DND-41 (cell line): ENCODE measurements around the gene ARL14EP.

Experiments
- ATAC-seq: fragments of 200-7000 bp; cut with Tn5 transposase; 3 replicates; pipeline ENCODE4 v1.9.1; 2021; ENCODE audit warnings: low read depth; ENCODE audit not compliant: insufficient read depth
- DNase-seq: peaks from one replicate; pipeline ENCODE4 v3.0.0-alpha.2; 2020
- H2AFZ ChIP-seq: 2 replicates; pipeline ENCODE4 v1.6.0; 2012; ENCODE audit warnings: low read depth, low read length
- H3K27ac ChIP-seq: 2 replicates; pipeline ENCODE4 v1.5.1; 2012; ENCODE audit warnings: low read length, inconsistent platforms
- H3K27me3 ChIP-seq: fragments of 200-600 bp; sonication (generic); 2 replicates; pipeline ENCODE4 v1.6.0; 2012; ENCODE audit warnings: low read length, mild to moderate bottlenecking, inconsistent platforms; ENCODE audit not compliant: insufficient read depth, poor library complexity
- H3K36me3 ChIP-seq: 2 replicates; pipeline ENCODE4 v1.5.1; 2012; ENCODE audit warnings: low read length, inconsistent platforms; ENCODE audit not compliant: insufficient read depth
- H3K4me1 ChIP-seq: 2 replicates; pipeline ENCODE4 v1.5.1; 2012; ENCODE audit warnings: mild to moderate bottlenecking, low read length; ENCODE audit not compliant: insufficient read depth
- H3K4me2 ChIP-seq: 2 replicates; pipeline ENCODE4 v1.6.0; 2012; ENCODE audit warnings: mild to moderate bottlenecking, moderate library complexity, low read length, inconsistent platforms; ENCODE audit not compliant: insufficient read depth
- H3K4me3 ChIP-seq, 2 experiments: fragments of 200-600 bp in 1 of 2; shearing (Covaris generic) in 1 of 2; 2 replicates each; pipeline ENCODE4 v1.5.1; 2012 to 2016; ENCODE audit warnings: inconsistent platforms in 2 of 2, low read length in 2 of 2, mild to moderate bottlenecking in 2 of 2, low read depth in 1 of 2, moderate library complexity in 1 of 2
- H3K79me2 ChIP-seq: 2 replicates; pipeline ENCODE4 v1.6.0; 2012; ENCODE audit warnings: low read length, inconsistent platforms; ENCODE audit not compliant: insufficient read depth
- H3K9ac ChIP-seq: 2 replicates; pipeline ENCODE4 v1.6.0; 2012; ENCODE audit warnings: low read depth, mild to moderate bottlenecking, inconsistent platforms, low read length, moderate library complexity
- H3K9me3 ChIP-seq: 2 replicates; pipeline ENCODE4 v1.5.1; 2012; ENCODE audit warnings: low read length, moderate library complexity, mild to moderate bottlenecking, inconsistent platforms; ENCODE audit not compliant: insufficient read depth, severe bottlenecking
- H4K20me1 ChIP-seq: 2 replicates; pipeline ENCODE4 v1.6.0; 2012; ENCODE audit warnings: low read length; ENCODE audit not compliant: insufficient read depth
- EZH2 ChIP-seq: IDR thresholded peaks from 3 replicates; pipeline ENCODE4 v1.6.1; 2012; ENCODE audit warnings: borderline replicate concordance, low read depth, mild to moderate bottlenecking, moderate library complexity, low read length, inconsistent platforms; ENCODE audit not compliant: severe bottlenecking
- TF ChIP-seq, protein P1 (sequence below): IDR thresholded peaks from 2 replicates; pipeline ENCODE4 v1.5.1; 2012; ENCODE audit warnings: borderline replicate concordance, low read length, moderate library complexity, mild to moderate bottlenecking; ENCODE audit not compliant: poor library complexity, severe bottlenecking; ENCODE audit errors: extremely low read depth

ARL14EP gene

DNA sequence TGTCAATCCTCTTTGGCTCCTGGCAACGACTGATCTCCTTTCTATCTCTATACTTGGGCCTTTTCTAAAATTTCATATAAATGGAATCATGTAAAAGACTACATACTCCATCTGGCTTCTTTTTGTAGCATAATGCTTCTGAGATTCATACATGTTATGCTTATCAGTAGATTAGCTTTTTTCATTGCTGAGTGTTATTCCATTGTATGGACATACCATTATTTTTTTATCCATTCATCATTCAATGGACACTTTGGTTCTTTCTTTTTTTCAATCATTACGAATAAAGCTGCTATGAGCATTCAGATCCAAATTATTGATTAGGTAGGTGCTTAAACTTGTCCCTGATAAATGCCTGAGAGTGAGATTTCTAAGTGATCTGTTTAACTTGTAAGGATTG, 11.7 kb upstream of the ARL14EP start:
- no peak for TF ChIP-seq EZH2
- TF ChIP-seq, protein P1, sequence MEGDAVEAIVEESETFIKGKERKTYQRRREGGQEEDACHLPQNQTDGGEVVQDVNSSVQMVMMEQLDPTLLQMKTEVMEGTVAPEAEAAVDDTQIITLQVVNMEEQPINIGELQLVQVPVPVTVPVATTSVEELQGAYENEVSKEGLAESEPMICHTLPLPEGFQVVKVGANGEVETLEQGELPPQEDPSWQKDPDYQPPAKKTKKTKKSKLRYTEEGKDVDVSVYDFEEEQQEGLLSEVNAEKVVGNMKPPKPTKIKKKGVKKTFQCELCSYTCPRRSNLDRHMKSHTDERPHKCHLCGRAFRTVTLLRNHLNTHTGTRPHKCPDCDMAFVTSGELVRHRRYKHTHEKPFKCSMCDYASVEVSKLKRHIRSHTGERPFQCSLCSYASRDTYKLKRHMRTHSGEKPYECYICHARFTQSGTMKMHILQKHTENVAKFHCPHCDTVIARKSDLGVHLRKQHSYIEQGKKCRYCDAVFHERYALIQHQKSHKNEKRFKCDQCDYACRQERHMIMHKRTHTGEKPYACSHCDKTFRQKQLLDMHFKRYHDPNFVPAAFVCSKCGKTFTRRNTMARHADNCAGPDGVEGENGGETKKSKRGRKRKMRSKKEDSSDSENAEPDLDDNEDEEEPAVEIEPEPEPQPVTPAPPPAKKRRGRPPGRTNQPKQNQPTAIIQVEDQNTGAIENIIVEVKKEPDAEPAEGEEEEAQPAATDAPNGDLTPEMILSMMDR: no peak
- H3K4me2 ChIP-seq: no peak overlapping the region
- no peaks in the 10 kb centered on the region for H3K27me3 ChIP-seq
- no peaks in the 10 kb centered on the region for H3K9me3 ChIP-seq
- no peaks in the 10 kb centered on the region for H3K79me2 ChIP-seq
- no peaks in the 10 kb centered on the region for H3K4me1 ChIP-seq
- no peaks in the 10 kb centered on the region for H3K36me3 ChIP-seq
- H2AFZ ChIP-seq: no peak overlapping the region
- no peak for ATAC-seq
- no peak overlapping the region for H3K4me3 ChIP-seq
- H3K9ac ChIP-seq: no peak overlapping the region
- DNase-seq: no peak
- H3K27ac ChIP-seq: no peak overlapping the region
- H4K20me1 ChIP-seq: no peaks in the 10 kb centered on the region

DNA sequence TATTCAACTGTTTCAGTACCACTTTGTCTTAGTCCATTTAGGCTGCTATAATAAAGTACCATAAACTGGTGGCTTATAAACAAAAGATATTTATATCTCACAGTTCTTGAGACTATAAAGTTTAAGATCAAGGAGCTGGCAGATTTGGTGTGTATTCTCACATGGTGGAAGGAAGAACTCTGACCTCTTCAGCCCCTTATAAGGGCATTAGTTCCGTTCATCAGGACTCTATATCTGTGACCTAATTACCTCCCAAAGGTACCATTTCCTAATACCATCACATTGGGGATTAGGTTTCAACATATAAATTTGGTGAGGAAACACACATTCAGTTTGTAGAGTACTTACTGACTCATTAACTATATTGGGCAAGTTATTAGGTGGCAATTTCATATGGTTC, 10.7 kb upstream of the ARL14EP start:
- Histone ChIP-seq H4K20me1 (no peaks in the 10 kb centered on the region), H3K9me3 (no peaks in the 10 kb centered on the region), H3K79me2 (no peaks in the 10 kb centered on the region), H3K9ac (no peak overlapping the region), H3K27ac (no peak overlapping the region), H3K27me3 (no peaks in the 10 kb centered on the region), H3K4me3 (no peak overlapping the region), H2AFZ (no peak overlapping the region), H3K36me3 (no peaks in the 10 kb centered on the region), H3K4me1 (no peaks in the 10 kb centered on the region), H3K4me2 (no peak overlapping the region)
- DNase-seq (no peak), ATAC-seq (no peak)
- no peak for TF ChIP-seq EZH2
- TF ChIP-seq, protein P1: no peak

DNA sequence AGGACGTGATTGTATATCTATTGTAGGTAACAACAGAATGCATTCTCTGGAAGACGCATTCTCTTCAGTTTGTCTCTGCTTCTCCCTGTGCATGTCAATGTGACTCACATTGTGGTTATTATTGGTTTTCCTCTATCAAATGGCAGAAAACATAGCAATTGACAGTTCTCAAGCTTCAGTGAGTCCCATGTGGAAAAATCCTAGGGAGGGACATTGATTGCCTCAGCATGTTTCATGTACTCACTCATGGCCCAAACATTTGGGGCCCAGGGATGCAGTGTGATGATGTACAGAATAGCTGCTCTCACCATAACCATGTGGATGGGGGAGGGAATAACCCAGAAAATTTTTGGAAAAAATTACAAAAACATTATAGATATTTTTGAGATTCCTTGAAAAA, 9.3 kb upstream of the ARL14EP start:
- no peaks in the 10 kb centered on the region for H3K36me3 ChIP-seq
- H3K27ac ChIP-seq: no peak overlapping the region
- no peaks in the 10 kb centered on the region for H3K27me3 ChIP-seq
- DNase-seq (no peak), ATAC-seq (no peak)
- H4K20me1 ChIP-seq: no peaks in the 10 kb centered on the region
- no peak for TF ChIP-seq EZH2
- TF ChIP-seq, protein P1: no peak
- H3K9ac ChIP-seq: no peak overlapping the region
- no peak overlapping the region for H3K4me3 ChIP-seq
- H3K79me2 ChIP-seq: no peaks in the 10 kb centered on the region
- H3K4me1 ChIP-seq: no peaks in the 10 kb centered on the region
- H3K9me3 ChIP-seq: no peaks in the 10 kb centered on the region
- no peak overlapping the region for H2AFZ ChIP-seq
- no peak overlapping the region for H3K4me2 ChIP-seq

DNA sequence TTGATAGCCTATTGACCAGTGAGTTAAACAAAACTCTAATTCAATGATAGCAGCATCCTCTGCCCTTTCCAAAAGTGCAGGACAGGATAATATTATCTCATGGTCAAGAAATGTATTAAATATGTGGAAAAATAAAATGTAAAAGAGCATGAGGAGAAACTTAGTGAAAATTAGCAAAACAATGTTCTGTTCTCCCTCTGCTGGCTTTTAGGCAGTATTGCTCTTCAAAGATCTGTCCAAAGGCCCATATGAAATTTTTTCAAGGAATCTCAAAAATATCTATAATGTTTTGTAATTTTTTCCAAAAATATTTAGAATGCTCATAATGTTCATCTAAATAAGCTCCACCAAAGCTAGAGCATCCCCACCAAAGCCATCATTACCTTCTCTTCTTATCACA, 8.3 kb upstream of the ARL14EP start:
- DNase-seq (no peak), ATAC-seq (no peak)
- H3K4me1 ChIP-seq: no peaks in the 10 kb centered on the region
- H3K27me3 ChIP-seq: no peaks in the 10 kb centered on the region
- H3K9me3 ChIP-seq: no peaks in the 10 kb centered on the region
- H3K4me2 ChIP-seq: no peak overlapping the region
- no peak overlapping the region for H3K9ac ChIP-seq
- H3K36me3 ChIP-seq: no peaks in the 10 kb centered on the region
- no peak overlapping the region for H2AFZ ChIP-seq
- TF ChIP-seq EZH2: no peak
- TF ChIP-seq, protein P1: peak; percentile 28
- no peak overlapping the region for H3K27ac ChIP-seq
- no peak overlapping the region for H3K4me3 ChIP-seq
- H4K20me1 ChIP-seq: no peaks in the 10 kb centered on the region
- no peaks in the 10 kb centered on the region for H3K79me2 ChIP-seq
